SK-N-SH (cell line): ENCODE data around the gene PFKFB3.

Experiments used
- EP300 ChIP-seq, 2 experiments: IDR thresholded peaks; 2 replicates each; pipeline versions ENCODE4 v1.4.0 to v1.6.1; 2012; ENCODE audit warnings: borderline replicate concordance in 1 of 2, low read depth in 1 of 2, low read length in 1 of 2
- GABPA ChIP-seq: IDR thresholded peaks from 2 replicates; pipeline ENCODE4 v1.4.0; 2012; ENCODE audit warnings: low read depth, mild to moderate bottlenecking
- GATA2 ChIP-seq: sonication (generic); formaldehyde crosslinking; IDR thresholded peaks from 2 replicates; pipeline ENCODE4 v1.5.0; 2020; ENCODE audit warnings: mild to moderate bottlenecking, missing genetic modification reagents
- SMC3 ChIP-seq: IDR thresholded peaks from 2 replicates; pipeline ENCODE4 v1.6.1; 2012; ENCODE audit warnings: low read depth, low read length, improper control_type of control experiment
- YY1 ChIP-seq: IDR thresholded peaks from 2 replicates; pipeline ENCODE4 v1.4.0; 2012; ENCODE audit warnings: low read depth, mild to moderate bottlenecking
- TF ChIP-seq, protein P1 (sequence below): fragments of 200-600 bp; sonication (generic); IDR thresholded peaks from 2 replicates; pipeline ENCODE4 v1.6.1; 2017; ENCODE audit warnings: antibody characterized with exemption, mild to moderate bottlenecking, moderate library complexity
- TF ChIP-seq, protein P2 (sequence below): IDR thresholded peaks from 2 replicates; pipeline ENCODE4 v1.6.1; 2012; ENCODE audit warnings: mild to moderate bottlenecking, low read depth, low read length, moderate library complexity
- TF ChIP-seq, protein P3 (sequence below): IDR thresholded peaks from 2 replicates; pipeline ENCODE4 v1.4.0; 2012; ENCODE audit warnings: low read depth

- TF ChIP-seq, protein P1, sequence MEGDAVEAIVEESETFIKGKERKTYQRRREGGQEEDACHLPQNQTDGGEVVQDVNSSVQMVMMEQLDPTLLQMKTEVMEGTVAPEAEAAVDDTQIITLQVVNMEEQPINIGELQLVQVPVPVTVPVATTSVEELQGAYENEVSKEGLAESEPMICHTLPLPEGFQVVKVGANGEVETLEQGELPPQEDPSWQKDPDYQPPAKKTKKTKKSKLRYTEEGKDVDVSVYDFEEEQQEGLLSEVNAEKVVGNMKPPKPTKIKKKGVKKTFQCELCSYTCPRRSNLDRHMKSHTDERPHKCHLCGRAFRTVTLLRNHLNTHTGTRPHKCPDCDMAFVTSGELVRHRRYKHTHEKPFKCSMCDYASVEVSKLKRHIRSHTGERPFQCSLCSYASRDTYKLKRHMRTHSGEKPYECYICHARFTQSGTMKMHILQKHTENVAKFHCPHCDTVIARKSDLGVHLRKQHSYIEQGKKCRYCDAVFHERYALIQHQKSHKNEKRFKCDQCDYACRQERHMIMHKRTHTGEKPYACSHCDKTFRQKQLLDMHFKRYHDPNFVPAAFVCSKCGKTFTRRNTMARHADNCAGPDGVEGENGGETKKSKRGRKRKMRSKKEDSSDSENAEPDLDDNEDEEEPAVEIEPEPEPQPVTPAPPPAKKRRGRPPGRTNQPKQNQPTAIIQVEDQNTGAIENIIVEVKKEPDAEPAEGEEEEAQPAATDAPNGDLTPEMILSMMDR = no peak
- TF ChIP-seq EP300 (IDR thresholded peaks at IDR 0.05; ENCODE audit: borderline replicate concordance in 1 of 2, low read depth in 1 of 2, low read length in 1 of 2) (no peak), GABPA (no peak), YY1 (no peak), GATA2 (CRISPR knock-in tag) (no peak), SMC3 (no peak)
- TF ChIP-seq, protein P2, sequence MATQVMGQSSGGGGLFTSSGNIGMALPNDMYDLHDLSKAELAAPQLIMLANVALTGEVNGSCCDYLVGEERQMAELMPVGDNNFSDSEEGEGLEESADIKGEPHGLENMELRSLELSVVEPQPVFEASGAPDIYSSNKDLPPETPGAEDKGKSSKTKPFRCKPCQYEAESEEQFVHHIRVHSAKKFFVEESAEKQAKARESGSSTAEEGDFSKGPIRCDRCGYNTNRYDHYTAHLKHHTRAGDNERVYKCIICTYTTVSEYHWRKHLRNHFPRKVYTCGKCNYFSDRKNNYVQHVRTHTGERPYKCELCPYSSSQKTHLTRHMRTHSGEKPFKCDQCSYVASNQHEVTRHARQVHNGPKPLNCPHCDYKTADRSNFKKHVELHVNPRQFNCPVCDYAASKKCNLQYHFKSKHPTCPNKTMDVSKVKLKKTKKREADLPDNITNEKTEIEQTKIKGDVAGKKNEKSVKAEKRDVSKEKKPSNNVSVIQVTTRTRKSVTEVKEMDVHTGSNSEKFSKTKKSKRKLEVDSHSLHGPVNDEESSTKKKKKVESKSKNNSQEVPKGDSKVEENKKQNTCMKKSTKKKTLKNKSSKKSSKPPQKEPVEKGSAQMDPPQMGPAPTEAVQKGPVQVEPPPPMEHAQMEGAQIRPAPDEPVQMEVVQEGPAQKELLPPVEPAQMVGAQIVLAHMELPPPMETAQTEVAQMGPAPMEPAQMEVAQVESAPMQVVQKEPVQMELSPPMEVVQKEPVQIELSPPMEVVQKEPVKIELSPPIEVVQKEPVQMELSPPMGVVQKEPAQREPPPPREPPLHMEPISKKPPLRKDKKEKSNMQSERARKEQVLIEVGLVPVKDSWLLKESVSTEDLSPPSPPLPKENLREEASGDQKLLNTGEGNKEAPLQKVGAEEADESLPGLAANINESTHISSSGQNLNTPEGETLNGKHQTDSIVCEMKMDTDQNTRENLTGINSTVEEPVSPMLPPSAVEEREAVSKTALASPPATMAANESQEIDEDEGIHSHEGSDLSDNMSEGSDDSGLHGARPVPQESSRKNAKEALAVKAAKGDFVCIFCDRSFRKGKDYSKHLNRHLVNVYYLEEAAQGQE = no peak
- TF ChIP-seq, protein P3, sequence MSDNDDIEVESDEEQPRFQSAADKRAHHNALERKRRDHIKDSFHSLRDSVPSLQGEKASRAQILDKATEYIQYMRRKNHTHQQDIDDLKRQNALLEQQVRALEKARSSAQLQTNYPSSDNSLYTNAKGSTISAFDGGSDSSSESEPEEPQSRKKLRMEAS = no peak
These were observed 23.5 kb downstream of the PFKFB3 start for GRCh38 chr10:6226216-6226615.
